ENCODE results near the gene BFSP2.

The BFSP2 gene

GRCh38 chr3:133361435-133361834 is 38.4 kb upstream of the BFSP2 start:
- Histone ChIP-seq H3K4me1 (ENCODE audit: low read depth, poor library complexity, severe bottlenecking) (no peaks in the 10 kb centered on the region), H3K27me3 (ENCODE audit: insufficient read depth, low read depth) (no peaks in the 10 kb centered on the region), H3K36me3 (ENCODE audit: insufficient read depth) (no peaks in the 10 kb centered on the region), H3K9ac (no peak overlapping the region), H3K4me2 (no peak overlapping the region), H3K79me2 (ENCODE audit: insufficient read depth, low read depth) (no peaks in the 10 kb centered on the region), H3K27ac (no peak overlapping the region), H4K20me1 (ENCODE audit: insufficient read depth) (no peaks in the 10 kb centered on the region), H2AFZ (ENCODE audit: low read depth) (no peak overlapping the region), H3K4me3 (IDR thresholded peaks at IDR 0.05; ENCODE audit: insufficient read depth, low read depth, low read length) (no peak overlapping the region)
- TF ChIP-seq CTCF (conservative IDR thresholded peaks at IDR 0.05; ENCODE audit: low read depth, low read length), result no peak

GRCh38 chr3:133362539-133362938 is 37.3 kb upstream of the BFSP2 start:
- H3K27me3 ChIP-seq (ENCODE audit: insufficient read depth, low read depth), result no peaks in the 10 kb centered on the region
- no peak overlapping the region for H3K4me3 ChIP-seq (IDR thresholded peaks at IDR 0.05; ENCODE audit: insufficient read depth, low read depth, low read length)
- no peak overlapping the region for H3K4me2 ChIP-seq
- no peak overlapping the region for H3K9ac ChIP-seq
- H3K27ac ChIP-seq, result no peak overlapping the region
- TF ChIP-seq CTCF (conservative IDR thresholded peaks at IDR 0.05; ENCODE audit: low read depth, low read length), result no peak
- H3K4me1 ChIP-seq (ENCODE audit: low read depth, poor library complexity, severe bottlenecking), result no peaks in the 10 kb centered on the region
- no peak overlapping the region for H2AFZ ChIP-seq (ENCODE audit: low read depth)
- H3K36me3 ChIP-seq (ENCODE audit: insufficient read depth), result no peaks in the 10 kb centered on the region
- no peaks in the 10 kb centered on the region for H3K79me2 ChIP-seq (ENCODE audit: insufficient read depth, low read depth)
- no peaks in the 10 kb centered on the region for H4K20me1 ChIP-seq (ENCODE audit: insufficient read depth)

- Histone ChIP-seq H3K4me1 (ENCODE audit: low read depth, poor library complexity, severe bottlenecking) (no peaks in the 10 kb centered on the region), H3K27ac (no peak overlapping the region), H3K4me3 (IDR thresholded peaks at IDR 0.05; ENCODE audit: insufficient read depth, low read depth, low read length) (no peak overlapping the region), H3K9ac (no peak overlapping the region), H3K79me2 (ENCODE audit: insufficient read depth, low read depth) (no peaks in the 10 kb centered on the region), H2AFZ (ENCODE audit: low read depth) (no peak overlapping the region), H3K36me3 (ENCODE audit: insufficient read depth) (no peaks in the 10 kb centered on the region), H4K20me1 (ENCODE audit: insufficient read depth) (no peaks in the 10 kb centered on the region), H3K27me3 (ENCODE audit: insufficient read depth, low read depth) (no peaks in the 10 kb centered on the region), H3K4me2 (no peak overlapping the region)
- no peak for TF ChIP-seq CTCF (conservative IDR thresholded peaks at IDR 0.05; ENCODE audit: low read depth, low read length)
Measured at GRCh38 chr3:133364704-133365103, 35.2 kb upstream of the BFSP2 start.

GRCh38 chr3:133366921-133367320 is 32.9 kb upstream of the BFSP2 start:
- TF ChIP-seq CTCF (conservative IDR thresholded peaks at IDR 0.05; ENCODE audit: low read depth, low read length), result no peak
- Histone ChIP-seq H3K27me3 (ENCODE audit: insufficient read depth, low read depth) (no peaks in the 10 kb centered on the region), H2AFZ (ENCODE audit: low read depth) (no peak overlapping the region)

More at GRCh38 chr3:133366921-133367320, 32.9 kb upstream of the BFSP2 start:
- Histone ChIP-seq H3K4me3 (IDR thresholded peaks at IDR 0.05; ENCODE audit: insufficient read depth, low read depth, low read length) (no peak overlapping the region), H3K9ac (no peak overlapping the region), H3K4me2 (no peak overlapping the region), H4K20me1 (ENCODE audit: insufficient read depth) (no peaks in the 10 kb centered on the region), H3K4me1 (ENCODE audit: low read depth, poor library complexity, severe bottlenecking) (no peaks in the 10 kb centered on the region), H3K79me2 (ENCODE audit: insufficient read depth, low read depth) (no peaks in the 10 kb centered on the region), H3K27ac (no peak overlapping the region), H3K36me3 (ENCODE audit: insufficient read depth) (no peaks in the 10 kb centered on the region)

All from KMS-11 (cell line).